HG03342 (cell line): ENCODE results near the gene ALLC.
"Not testable (repeated sequence)": the region's sequence is repeated elsewhere in the genome, so short reads cannot be mapped to it uniquely, and the experiment has no call there.

Source experiments
- ATAC-seq: cut with Tn5 transposase; IDR thresholded peaks from one replicate; pipeline ENCODE4 v1.9.1; 2021; ENCODE audit warnings: mild to moderate bottlenecking, moderate library complexity; ENCODE audit not compliant: unreplicated experiment

The ALLC gene

GRCh38 chr2:3657881-3658280 lies at the start of gene ALLC:
Gene ALLC (plus strand): TSS chr2:3658200. CDS start chr2:3671158, 12,958 bp downstream.
- no peak for ATAC-seq

GRCh38 chr2:3608373-3609278 lies 49.4 kb upstream of the ALLC start:
- ATAC-seq: no peak

GRCh38 chr2:3609279-3609673 lies 48.7 kb upstream of the ALLC start:
- ATAC-seq: not testable (repeated sequence)

- ATAC-seq: no peak
Observed at GRCh38 chr2:3610415-3610814, 47.6 kb upstream of the ALLC start.

- no peak for ATAC-seq
Observed at GRCh38 chr2:3610881-3611505, 47.0 kb upstream of the ALLC start.

- ATAC-seq: no peak
Observed at GRCh38 chr2:3611589-3611988, 46.4 kb upstream of the ALLC start.

- no peak for ATAC-seq
Observed at GRCh38 chr2:3612639-3613523, 45.1 kb upstream of the ALLC start.

GRCh38 chr2:3613524-3613905 lies 44.5 kb upstream of the ALLC start:
- ATAC-seq: no peak

GRCh38 chr2:3614743-3615142 lies 43.3 kb upstream of the ALLC start:
- ATAC-seq: not testable (repeated sequence)

GRCh38 chr2:3615541-3616200 lies 42.3 kb upstream of the ALLC start:
- not testable (repeated sequence) for ATAC-seq

- ATAC-seq: not testable (repeated sequence)
Observed at GRCh38 chr2:3616435-3617197, 41.4 kb upstream of the ALLC start.

GRCh38 chr2:3617198-3617890 lies 40.7 kb upstream of the ALLC start:
- no peak for ATAC-seq

- ATAC-seq: no peak
Observed at GRCh38 chr2:3618367-3618766, 39.6 kb upstream of the ALLC start.

- no peak for ATAC-seq
Observed at GRCh38 chr2:3619033-3619432, 39.0 kb upstream of the ALLC start.

GRCh38 chr2:3619661-3620060 lies 38.3 kb upstream of the ALLC start:
- ATAC-seq: not testable (repeated sequence)

- ATAC-seq: no peak
Observed at GRCh38 chr2:3620834-3621233, 37.2 kb upstream of the ALLC start.

GRCh38 chr2:3622967-3623366 lies 35.0 kb upstream of the ALLC start:
- ATAC-seq: no peak

- ATAC-seq: peak; percentile 76
Observed at GRCh38 chr2:3624059-3624794, 33.8 kb upstream of the ALLC start.

GRCh38 chr2:3625186-3625585 lies 32.8 kb upstream of the ALLC start:
- ATAC-seq: no peak
